HepG2 (cell line): Measurements from ENCODE around the gene MVP. TPM values are rescaled to one million over a fixed set of nuclear protein-coding genes. Genes with fewer than 3 reads are reported as not detected.

ENCODE experiments used
- BRCA1 ChIP-seq: sonication (generic); formaldehyde crosslinking; IDR thresholded peaks from 2 replicates; pipeline ENCODE4 v1.4.0; 2020; ENCODE audit warnings: missing genetic modification reagents
- DZIP1 ChIP-seq: sonication (generic); formaldehyde crosslinking; IDR thresholded peaks from 2 replicates; pipeline ENCODE4 v1.5.0; 2020; ENCODE audit warnings: mild to moderate bottlenecking, missing genetic modification reagents
- ETV5 ChIP-seq: IDR thresholded peaks from 2 replicates; pipeline ENCODE4 v1.6.1; 2018; ENCODE audit warnings: missing biosample characterization, missing genetic modification reagents, inconsistent platforms, borderline replicate concordance
- NFE2L1 ChIP-seq: sonication (generic); formaldehyde crosslinking; IDR thresholded peaks from 2 replicates; pipeline ENCODE4 v1.4.0; 2020; ENCODE audit warnings: missing genetic modification reagents, mild to moderate bottlenecking, borderline replicate concordance
- RBFOX2 ChIP-seq: fragments of 200-400 bp; formaldehyde crosslinking; IDR thresholded peaks from 2 replicates; pipeline ENCODE4 v1.6.1; 2017; ENCODE audit warnings: low read depth, mild to moderate bottlenecking, low read length
- RFX3 ChIP-seq: IDR thresholded peaks from 2 replicates; pipeline ENCODE4 v1.6.1; 2016; ENCODE audit warnings: missing biosample characterization, missing genetic modification reagents
- RXRA ChIP-seq: sonication (generic); formaldehyde crosslinking; IDR thresholded peaks from 2 replicates; pipeline ENCODE4 v1.5.1; 2020; ENCODE audit warnings: missing genetic modification reagents
- SRSF1 ChIP-seq: fragments of 200-400 bp; formaldehyde crosslinking; optimal IDR thresholded peaks from 2 replicates; pipeline ENCODE3; 2017; ENCODE audit warnings: mild to moderate bottlenecking, low read depth, low read length, moderate library complexity
- STAG1 ChIP-seq: sonication (generic); formaldehyde crosslinking; IDR thresholded peaks from 2 replicates; pipeline ENCODE4 v1.4.0; 2020; ENCODE audit warnings: missing genetic modification reagents
- ZBTB2 ChIP-seq: sonication (generic); formaldehyde crosslinking; IDR thresholded peaks from 2 replicates; pipeline ENCODE4 v1.8.0; 2022; ENCODE audit warnings: low read depth, missing genetic modification reagents
- ZBTB20 ChIP-seq: sonication (generic); formaldehyde crosslinking; IDR thresholded peaks from 2 replicates; pipeline ENCODE4 v1.8.1; 2023; ENCODE audit warnings: missing genetic modification reagents, low read depth, mild to moderate bottlenecking, borderline replicate concordance
- ZBTB3 ChIP-seq: sonication (generic); formaldehyde crosslinking; IDR thresholded peaks from 2 replicates; pipeline ENCODE4 v1.4.0; 2020; ENCODE audit warnings: low read depth, mild to moderate bottlenecking, moderate library complexity, missing genetic modification reagents, borderline replicate concordance
- ZFAT ChIP-seq: sonication (generic); formaldehyde crosslinking; conservative IDR thresholded peaks from 2 replicates; pipeline ENCODE4 v1.8.1; 2023; ENCODE audit warnings: missing genetic modification reagents, inconsistent platforms
- ZFP41 ChIP-seq: sonication (generic); formaldehyde crosslinking; IDR thresholded peaks from 2 replicates; pipeline ENCODE4 v1.4.0; 2020; ENCODE audit warnings: mild to moderate bottlenecking, missing genetic modification reagents, borderline replicate concordance
- ZNF33A ChIP-seq: sonication (generic); formaldehyde crosslinking; IDR thresholded peaks from 2 replicates; pipeline ENCODE4 v1.5.1; 2020; ENCODE audit warnings: missing genetic modification reagents, mild to moderate bottlenecking, moderate library complexity, borderline replicate concordance
- ZNF670 ChIP-seq: sonication (generic); formaldehyde crosslinking; IDR thresholded peaks from 2 replicates; pipeline ENCODE4 v1.8.0; 2022; ENCODE audit warnings: mild to moderate bottlenecking, missing genetic modification reagents, borderline replicate concordance
- ZNF883 ChIP-seq: sonication (generic); formaldehyde crosslinking; IDR thresholded peaks from 2 replicates; pipeline ENCODE4 v1.5.1; 2020; ENCODE audit warnings: mild to moderate bottlenecking, missing genetic modification reagents; ENCODE audit errors: not compliant biosample characterization
- polyA plus RNA-seq, 8 experiments: library from polyadenylated mRNA; depleted of rRNA in 3 of 8; stranded (reverse) in 7 of 8; unstranded in 1 of 8; fragments of >200 nt; fragmentation: Illumina TruSeq in 4 of 8; extraction: Trizol in 4 of 8; gene quantifications; 2 replicates each; pipeline versions ENCODE4 v1.2.1 to v1.2.3, GENCODE V29; 2011 to 2016; ENCODE audit warnings: low read depth in 4 of 8, missing spikeins in 1 of 8, mixed read lengths in 1 of 8; ENCODE audit not compliant: insufficient read depth in 1 of 8
- total RNA-seq, 5 experiments: library from RNA; depleted of rRNA; stranded (reverse); fragments of >200 nt; fragmentation: Illumina TruSeq; extraction: Trizol; gene quantifications; 2 replicates each; pipeline ENCODE4 v1.2.3, GENCODE V29; 2016; ENCODE audit warnings: low read depth in 1 of 5
- TF ChIP-seq, protein P1 (sequence below): sonication (generic); formaldehyde crosslinking; IDR thresholded peaks from 2 replicates; pipeline ENCODE4 v1.5.0; 2020; ENCODE audit warnings: missing genetic modification reagents
- TF ChIP-seq, protein P2 (sequence below): fragments of 450-650 bp; IDR thresholded peaks from 2 replicates; pipeline ENCODE4 v1.6.1; 2017
- TF ChIP-seq, protein P3 (sequence below): sonication (generic); formaldehyde crosslinking; IDR thresholded peaks from 2 replicates; pipeline ENCODE4 v1.4.0; 2020; ENCODE audit warnings: missing genetic modification reagents

The MVP gene
- total and polyA plus RNA-seq, 2 of the 13 experiments (the other 11 are each of a cell fraction or from before 2014, with no cell fraction given) = 22.9 to 43.5 TPM

DNA sequence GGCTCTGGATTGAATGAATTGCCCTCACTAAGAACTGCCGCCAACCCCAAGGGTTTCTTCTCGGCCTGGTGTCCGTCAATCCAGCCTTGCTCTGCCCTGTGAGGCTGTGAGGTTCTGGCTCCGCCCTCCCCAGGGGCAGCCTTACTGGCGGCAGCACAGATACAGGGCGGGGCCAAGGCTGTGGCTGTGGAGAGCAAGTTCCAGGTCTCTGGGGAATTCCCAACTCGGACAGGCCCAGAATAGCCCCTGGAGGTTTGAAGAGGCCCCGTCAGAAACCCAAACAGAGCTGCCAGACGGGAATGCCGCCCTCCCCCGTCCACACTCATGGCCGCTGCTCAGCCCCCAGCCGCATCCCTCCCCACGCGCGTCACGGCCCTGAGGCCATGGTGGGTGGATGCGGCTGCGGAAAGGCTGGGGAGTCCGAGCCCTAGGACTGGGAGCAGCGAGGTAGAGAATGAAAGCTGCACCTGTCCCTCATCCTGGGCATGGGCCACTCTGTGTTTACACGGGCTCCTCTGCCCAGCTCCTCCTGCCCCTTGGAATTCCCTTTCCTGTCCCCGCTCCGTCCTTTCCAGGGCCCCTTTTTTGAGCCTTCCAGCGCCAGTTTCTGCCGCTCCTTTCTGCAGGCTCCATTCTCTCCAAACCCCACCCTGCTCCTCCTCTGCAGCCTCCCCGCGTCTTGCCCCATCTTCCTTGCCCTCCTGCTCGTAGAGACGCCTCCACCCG, 8.9 kb upstream of the MVP start (continued):
- TF ChIP-seq SRSF1 = peak; percentile 78
- TF ChIP-seq ETV5 = peak; percentile 53; the same call in 1 of the 2 replicates
- 0 out of 2 replicates have a peak, but pooled peaks have one; percentile 14 for TF ChIP-seq ZBTB2 (CRISPR knock-in tag)
- TF ChIP-seq ZNF883 (CRISPR knock-in tag) = peak; percentile 76
- no peak for TF ChIP-seq DZIP1 (CRISPR knock-in tag)
- peak; percentile 89 for TF ChIP-seq RBFOX2
- TF ChIP-seq ZNF670 (CRISPR knock-in tag) = no peak
- no peak for TF ChIP-seq RFX3 (CRISPR knock-in tag)
- no peak for TF ChIP-seq ZBTB3 (CRISPR knock-in tag)
- no peak for TF ChIP-seq BRCA1 (CRISPR knock-in tag)
- peak; percentile 69; the same call in 1 of the 2 replicates for TF ChIP-seq ZBTB20
- TF ChIP-seq, protein P1, sequence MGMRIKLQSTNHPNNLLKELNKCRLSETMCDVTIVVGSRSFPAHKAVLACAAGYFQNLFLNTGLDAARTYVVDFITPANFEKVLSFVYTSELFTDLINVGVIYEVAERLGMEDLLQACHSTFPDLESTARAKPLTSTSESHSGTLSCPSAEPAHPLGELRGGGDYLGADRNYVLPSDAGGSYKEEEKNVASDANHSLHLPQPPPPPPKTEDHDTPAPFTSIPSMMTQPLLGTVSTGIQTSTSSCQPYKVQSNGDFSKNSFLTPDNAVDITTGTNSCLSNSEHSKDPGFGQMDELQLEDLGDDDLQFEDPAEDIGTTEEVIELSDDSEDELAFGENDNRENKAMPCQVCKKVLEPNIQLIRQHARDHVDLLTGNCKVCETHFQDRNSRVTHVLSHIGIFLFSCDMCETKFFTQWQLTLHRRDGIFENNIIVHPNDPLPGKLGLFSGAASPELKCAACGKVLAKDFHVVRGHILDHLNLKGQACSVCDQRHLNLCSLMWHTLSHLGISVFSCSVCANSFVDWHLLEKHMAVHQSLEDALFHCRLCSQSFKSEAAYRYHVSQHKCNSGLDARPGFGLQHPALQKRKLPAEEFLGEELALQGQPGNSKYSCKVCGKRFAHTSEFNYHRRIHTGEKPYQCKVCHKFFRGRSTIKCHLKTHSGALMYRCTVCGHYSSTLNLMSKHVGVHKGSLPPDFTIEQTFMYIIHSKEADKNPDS = no peak
- TF ChIP-seq, protein P2, sequence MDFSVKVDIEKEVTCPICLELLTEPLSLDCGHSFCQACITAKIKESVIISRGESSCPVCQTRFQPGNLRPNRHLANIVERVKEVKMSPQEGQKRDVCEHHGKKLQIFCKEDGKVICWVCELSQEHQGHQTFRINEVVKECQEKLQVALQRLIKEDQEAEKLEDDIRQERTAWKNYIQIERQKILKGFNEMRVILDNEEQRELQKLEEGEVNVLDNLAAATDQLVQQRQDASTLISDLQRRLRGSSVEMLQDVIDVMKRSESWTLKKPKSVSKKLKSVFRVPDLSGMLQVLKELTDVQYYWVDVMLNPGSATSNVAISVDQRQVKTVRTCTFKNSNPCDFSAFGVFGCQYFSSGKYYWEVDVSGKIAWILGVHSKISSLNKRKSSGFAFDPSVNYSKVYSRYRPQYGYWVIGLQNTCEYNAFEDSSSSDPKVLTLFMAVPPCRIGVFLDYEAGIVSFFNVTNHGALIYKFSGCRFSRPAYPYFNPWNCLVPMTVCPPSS = no peak
- TF ChIP-seq ZFP41 (CRISPR knock-in tag) = no peak
- TF ChIP-seq STAG1 (CRISPR knock-in tag) = peak; percentile 8; the same call in 1 of the 2 replicates
- TF ChIP-seq RXRA (CRISPR knock-in tag) = peak; percentile 73
- TF ChIP-seq NFE2L1 (CRISPR knock-in tag) = no peak
- TF ChIP-seq, protein P3, sequence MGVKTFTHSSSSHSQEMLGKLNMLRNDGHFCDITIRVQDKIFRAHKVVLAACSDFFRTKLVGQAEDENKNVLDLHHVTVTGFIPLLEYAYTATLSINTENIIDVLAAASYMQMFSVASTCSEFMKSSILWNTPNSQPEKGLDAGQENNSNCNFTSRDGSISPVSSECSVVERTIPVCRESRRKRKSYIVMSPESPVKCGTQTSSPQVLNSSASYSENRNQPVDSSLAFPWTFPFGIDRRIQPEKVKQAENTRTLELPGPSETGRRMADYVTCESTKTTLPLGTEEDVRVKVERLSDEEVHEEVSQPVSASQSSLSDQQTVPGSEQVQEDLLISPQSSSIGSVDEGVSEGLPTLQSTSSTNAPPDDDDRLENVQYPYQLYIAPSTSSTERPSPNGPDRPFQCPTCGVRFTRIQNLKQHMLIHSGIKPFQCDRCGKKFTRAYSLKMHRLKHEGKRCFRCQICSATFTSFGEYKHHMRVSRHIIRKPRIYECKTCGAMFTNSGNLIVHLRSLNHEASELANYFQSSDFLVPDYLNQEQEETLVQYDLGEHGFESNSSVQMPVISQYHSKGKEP (CRISPR knock-in tag) = 0 out of 2 replicates have a peak, but pooled peaks have one; percentile 19
- TF ChIP-seq ZFAT (CRISPR knock-in tag) = no peak
- no peak for TF ChIP-seq ZNF33A (CRISPR knock-in tag)
